ENCODE measurements around the gene SIK3. TPM values are rescaled to one million over a fixed set of nuclear protein-coding genes. Genes with fewer than 3 reads are reported as not detected.
"Not testable (repeated sequence)": the region's sequence is repeated elsewhere in the genome, so short reads cannot be mapped to it uniquely, and the experiment has no call there.

SIK3 gene
- total RNA-seq: 38.4 and 38.7 TPM in 2 replicates

DNA sequence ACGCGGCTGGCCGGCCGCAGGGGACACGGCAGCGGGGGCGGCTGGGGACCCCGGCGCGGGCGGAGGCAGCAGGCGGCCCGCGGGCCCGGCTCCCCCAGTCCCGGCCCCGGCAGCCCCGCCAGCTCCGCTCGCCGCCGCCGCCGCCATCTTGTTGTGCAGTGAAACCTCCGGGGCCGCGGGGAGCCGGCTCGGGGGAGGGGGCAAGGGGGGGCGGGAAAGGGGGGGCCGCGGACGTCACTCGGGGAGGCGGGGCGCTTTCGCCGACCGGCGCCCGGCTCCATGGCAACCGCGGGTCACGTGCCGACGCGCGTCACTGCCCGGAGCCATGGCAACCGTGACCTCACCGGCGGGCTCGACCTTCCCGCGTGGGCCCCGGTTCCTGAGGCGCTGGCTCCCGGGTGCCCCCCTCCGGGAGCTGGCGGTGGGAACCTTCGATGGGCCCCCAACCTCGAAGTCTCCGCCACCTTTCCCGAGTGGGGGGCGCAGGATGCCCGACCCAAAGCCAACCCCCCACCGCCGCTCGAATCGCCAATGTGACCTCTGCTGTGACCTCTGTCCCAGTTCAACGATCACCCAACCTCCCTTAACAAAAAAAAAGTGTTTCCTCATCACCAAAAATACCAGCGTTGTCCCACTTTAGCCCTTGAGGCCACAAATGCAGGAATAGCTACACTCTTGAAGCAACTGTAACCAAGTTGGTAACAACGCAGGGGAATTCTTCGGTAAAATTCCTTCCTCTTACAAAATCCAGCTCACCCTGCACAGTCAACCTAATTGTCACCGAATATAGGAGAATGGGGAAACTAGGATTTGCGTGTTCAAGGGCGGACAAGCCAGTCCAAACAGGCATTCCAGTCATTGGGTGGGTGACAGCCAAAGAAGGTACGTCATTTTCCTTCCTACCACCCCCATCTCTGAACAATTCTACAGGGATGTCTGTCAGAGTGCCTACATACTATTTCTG is at the start of gene SIK3:
Gene SIK3, minus strand, starts transcription at position 160 of the 964 bp plus-strand sequence. Its CDS starts 13 bp downstream, at position 147.
- Mint-ChIP-seq H3K4me1 (peaks cover 42% of the 10 kb centered on the region), H3K4me3 (peak within 1 kb of the TSS; percentile 98), H3K9me3 (no peaks in the 10 kb centered on the region), H3K27me3 (peaks cover 2% of the 10 kb centered on the region), H3K27ac (peak within 1 kb of the TSS; percentile 98), H3K36me3 (ENCODE audit: low read depth) (peaks cover 2% of the 10 kb centered on the region)
- peak; percentile 98 for DNase-seq
- intact Hi-C loops (cut with micrococcal nuclease): loop anchor here (1.0 to 5.0 kb wide), 2 partner anchors 112 to 326 kb away; partner anchors contain the start of gene BUD13

DNA sequence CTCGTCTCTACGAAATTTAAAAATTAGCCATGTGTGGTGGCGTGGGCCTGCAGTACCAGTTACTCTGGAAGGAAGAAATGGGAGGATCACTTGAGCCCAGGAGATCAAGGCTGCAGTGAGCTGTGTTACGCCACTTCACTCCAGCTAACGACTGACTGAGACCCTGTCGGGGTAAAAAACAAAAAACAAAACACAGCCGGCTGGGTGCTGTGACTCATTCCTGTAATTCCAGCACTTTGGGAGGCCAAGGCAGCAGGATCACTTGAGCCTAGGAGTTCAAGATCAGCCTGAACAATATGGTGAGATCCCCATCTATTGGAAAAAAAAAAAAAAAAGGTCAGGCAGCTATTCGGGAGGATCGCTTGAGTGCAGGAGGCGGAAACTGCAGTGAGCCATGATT is 48.3 kb upstream of the SIK3 start:
- Mint-ChIP-seq H3K27ac (no peak overlapping the region), H3K36me3 (ENCODE audit: low read depth) (peaks cover 36% of the 10 kb centered on the region), H3K4me3 (peak overlapping the region; percentile 97), H3K27me3 (peaks cover 5% of the 10 kb centered on the region), H3K4me1 (peaks cover 32% of the 10 kb centered on the region), H3K9me3 (no peaks in the 10 kb centered on the region)
- intact Hi-C loops (cut with micrococcal nuclease): no loop called here
- no peak for DNase-seq

DNA sequence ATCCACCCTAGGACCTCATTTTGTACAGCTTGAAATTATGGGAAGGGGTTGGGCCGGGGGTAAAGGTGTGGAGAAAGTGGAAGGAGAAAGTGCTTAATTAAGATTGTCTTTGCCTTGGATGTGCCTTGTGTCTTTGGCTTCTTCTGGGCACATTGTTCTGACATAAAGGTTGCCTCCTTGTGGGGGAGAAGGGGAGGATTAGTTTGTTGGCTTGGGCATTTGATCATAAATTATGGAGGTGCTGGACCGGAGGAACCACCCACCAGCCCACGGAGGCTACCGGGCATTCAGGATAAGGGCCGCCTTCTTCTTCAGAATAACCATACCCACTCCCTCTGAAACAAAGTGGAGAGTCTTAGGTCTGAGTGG is 47.1 kb upstream of the SIK3 start:
- peaks cover 30% of the 10 kb centered on the region for H3K36me3 Mint-ChIP-seq (ENCODE audit: low read depth)
- intact Hi-C loops (cut with micrococcal nuclease): no loop called here

DNA sequence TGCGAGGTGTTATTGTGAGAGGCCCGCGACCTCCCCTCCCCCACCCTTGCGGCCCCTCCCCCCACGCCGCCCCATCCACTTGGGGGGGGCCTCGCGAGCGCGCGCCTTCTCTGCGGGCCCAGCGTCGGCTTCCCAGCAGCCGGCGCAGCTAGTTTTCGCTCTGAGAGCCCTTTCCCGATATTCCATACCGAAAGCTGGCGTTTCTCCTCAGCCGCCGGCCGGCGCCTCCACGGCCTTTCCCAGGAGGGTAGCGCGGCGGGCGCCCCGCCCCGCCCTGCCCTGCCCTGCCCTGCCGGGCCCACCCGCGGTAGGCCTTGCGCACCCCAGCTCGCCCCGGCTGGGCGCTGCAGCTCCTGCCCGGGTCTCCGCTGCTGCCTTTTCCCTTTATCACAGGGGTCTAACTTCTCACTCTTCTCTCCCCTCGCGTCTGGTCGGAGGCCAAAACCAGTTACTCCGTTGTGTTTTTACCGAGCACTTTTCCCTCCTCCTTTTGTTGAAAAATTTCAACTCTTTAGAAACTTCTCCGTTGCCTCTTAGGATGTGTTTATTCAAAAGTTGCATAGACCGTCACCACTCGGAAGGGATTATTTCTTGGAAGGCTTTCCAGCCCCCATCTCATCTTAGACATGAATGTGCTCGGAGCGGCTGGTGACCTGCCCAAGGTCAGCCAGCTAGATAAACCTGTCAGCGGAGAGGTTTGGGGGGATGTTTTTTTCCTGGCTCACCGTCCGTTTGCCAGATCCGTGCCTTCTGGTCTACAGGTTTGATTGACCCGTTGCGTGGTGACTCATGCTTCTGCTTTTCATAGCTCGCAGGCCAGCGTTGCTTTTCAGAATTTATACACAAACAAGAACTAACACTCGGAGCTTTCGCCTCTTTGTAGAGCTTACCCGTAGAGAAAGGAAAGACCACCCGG is 46.5 kb upstream of the SIK3 start:
- intact Hi-C loops (cut with micrococcal nuclease): loop anchor here (1.0 kb wide), 2 partner anchors 34 to 88 kb away; partner anchors contain the start of genes PCSK7, RNF214 and SIDT2
- Mint-ChIP-seq H3K9me3 (no peaks in the 10 kb centered on the region), H3K27me3 (peaks cover 22% of the 10 kb centered on the region), H3K4me1 (peaks cover 32% of the 10 kb centered on the region), H3K36me3 (ENCODE audit: low read depth) (peaks cover 30% of the 10 kb centered on the region), H3K4me3 (peak overlapping the region; percentile 97), H3K27ac (peak overlapping the region; percentile 93)
- peak; percentile 81 for DNase-seq

More for the DNA sequence above, 47.1 kb upstream of the SIK3 start:
- H3K9me3 Mint-ChIP-seq: no peaks in the 10 kb centered on the region
- DNase-seq: peak; percentile 66
- H3K27ac Mint-ChIP-seq: peak overlapping the region; percentile 93
- peaks cover 32% of the 10 kb centered on the region for H3K4me1 Mint-ChIP-seq
- peak overlapping the region; percentile 97 for H3K4me3 Mint-ChIP-seq
- H3K27me3 Mint-ChIP-seq: peaks cover 16% of the 10 kb centered on the region

DNA sequence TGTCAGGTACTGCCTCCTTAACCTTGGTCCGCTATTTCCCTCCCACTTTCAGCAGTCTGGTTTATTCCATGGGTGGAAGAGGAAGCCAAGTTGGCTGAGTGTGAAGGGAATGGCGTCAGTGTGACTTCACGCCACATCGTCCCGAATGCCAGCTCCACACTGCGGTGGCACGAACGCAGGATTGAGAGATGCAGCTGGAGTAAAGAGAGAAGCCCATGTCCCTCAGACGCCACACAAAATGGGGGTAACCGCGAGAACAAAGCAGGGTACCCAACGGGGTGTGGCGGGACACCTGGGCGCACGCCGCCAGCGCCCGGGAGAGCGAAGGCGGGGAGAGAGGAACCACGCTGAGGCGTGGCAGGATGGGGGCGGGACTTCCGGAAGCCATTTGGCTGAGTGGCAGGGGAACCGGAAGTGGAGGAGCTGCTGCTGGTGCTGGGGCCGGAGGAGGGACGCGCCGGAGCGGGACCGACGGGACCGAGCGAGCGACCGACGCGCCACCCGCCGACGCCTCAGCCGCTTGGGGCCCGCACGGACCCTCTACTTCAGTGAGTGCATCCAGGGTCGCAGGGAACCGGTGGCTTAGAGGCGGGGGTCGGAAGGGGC is 45.7 kb upstream of the SIK3 start, which contains the start of gene PAFAH1B2:
Gene PAFAH1B2, plus strand, starts transcription at position 417 of the 606 bp plus-strand sequence. CDS start 8,161 bp downstream, outside the sequence.
- Mint-ChIP-seq H3K4me1 (peaks cover 31% of the 10 kb centered on the region), H3K9me3 (no peaks in the 10 kb centered on the region), H3K4me3 (peak within 1 kb of the TSS; percentile 97), H3K36me3 (ENCODE audit: low read depth) (peaks cover 30% of the 10 kb centered on the region), H3K27ac (peak within 1 kb of the TSS; percentile 93), H3K27me3 (peaks cover 24% of the 10 kb centered on the region)
- peak; percentile 99 for DNase-seq
- intact Hi-C loops (cut with micrococcal nuclease): loop anchor here (1.0 kb wide), 3 partner anchors 34 to 371 kb away; partner anchors contain the start of genes PCSK7, RNF214 and SIDT2

DNA sequence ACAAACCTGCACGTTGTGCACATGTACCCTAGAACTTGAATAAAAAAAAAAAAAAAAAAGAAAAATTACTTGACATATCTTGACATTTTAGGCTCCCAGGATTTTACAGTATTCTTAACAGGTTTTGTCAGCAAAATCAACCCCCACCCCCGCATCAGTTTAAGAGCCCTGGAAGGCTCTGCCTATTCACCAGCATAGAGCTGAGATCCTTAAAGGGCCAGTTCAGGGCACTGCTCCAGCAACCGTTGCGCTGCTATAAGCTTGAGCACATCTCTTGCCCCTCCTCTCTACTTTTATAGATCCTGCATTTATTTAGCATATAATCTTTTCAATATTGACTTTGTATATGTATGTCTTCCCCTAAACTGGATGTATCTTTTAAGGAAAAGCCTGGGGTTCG is 45.2 kb upstream of the SIK3 start:
- H3K4me3 Mint-ChIP-seq: peak overlapping the region; percentile 97
- peak; percentile 74 for DNase-seq
- intact Hi-C loops (cut with micrococcal nuclease): loop anchor here (1.0 kb wide), 1 partner anchor 370 kb away; no protein-coding TSS in a partner anchor

DNA sequence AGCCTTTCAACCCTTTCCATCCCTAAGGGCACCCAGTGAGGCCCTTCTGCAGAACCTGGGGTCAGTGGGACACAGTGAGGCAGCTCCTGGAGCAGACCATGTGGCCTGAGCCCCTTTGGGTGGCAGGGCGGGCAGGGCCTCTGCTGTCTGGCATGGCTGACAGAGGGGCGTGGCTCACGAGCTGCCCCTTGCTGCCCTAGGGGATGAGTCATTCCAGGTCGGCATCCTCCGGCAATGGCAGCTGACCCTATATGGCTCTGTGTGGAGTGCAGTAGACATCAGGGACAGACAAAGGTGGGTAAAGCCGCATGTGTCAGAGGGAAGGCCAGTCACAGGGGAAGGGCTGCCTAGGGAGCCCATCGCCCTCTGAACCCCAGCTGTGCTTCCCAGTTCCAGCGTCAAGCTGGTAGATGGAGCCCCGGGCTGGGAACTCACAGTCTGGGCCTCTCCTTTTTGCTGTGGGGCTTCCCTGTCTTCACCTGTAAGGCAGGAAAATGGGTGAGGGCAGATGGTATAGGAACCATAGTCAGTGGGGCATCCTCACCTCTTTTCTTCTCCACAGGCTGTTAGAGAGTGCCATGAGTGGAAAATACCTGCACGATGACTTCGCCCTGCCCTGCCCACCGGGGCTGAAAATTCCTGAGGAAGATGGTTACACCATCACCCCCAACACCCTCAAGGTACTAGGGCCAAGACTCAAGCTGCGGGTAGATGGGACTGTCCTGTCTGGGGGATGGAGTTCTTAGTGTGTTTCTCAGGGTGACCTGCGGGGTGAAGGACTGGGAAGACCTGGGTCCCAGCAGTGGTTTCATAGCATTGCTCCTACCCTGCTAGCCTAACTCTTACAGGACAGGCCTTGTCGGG is 39.2 kb upstream of the SIK3 start:
- H3K9me3 Mint-ChIP-seq; DNase-seq; H3K36me3 Mint-ChIP-seq (ENCODE audit: low read depth); intact Hi-C loops (cut with micrococcal nuclease); H3K4me3 Mint-ChIP-seq; H3K4me1 Mint-ChIP-seq; H3K27ac Mint-ChIP-seq: not testable (repeated sequence)
- peaks cover 29% of the 10 kb centered on the region for H3K27me3 Mint-ChIP-seq

More for the DNA sequence above, 45.2 kb upstream of the SIK3 start:
- Mint-ChIP-seq H3K27me3 (peaks cover 24% of the 10 kb centered on the region), H3K9me3 (no peaks in the 10 kb centered on the region), H3K27ac (peak overlapping the region; percentile 84), H3K4me1 (peaks cover 31% of the 10 kb centered on the region), H3K36me3 (ENCODE audit: low read depth) (peaks cover 28% of the 10 kb centered on the region)

DNA sequence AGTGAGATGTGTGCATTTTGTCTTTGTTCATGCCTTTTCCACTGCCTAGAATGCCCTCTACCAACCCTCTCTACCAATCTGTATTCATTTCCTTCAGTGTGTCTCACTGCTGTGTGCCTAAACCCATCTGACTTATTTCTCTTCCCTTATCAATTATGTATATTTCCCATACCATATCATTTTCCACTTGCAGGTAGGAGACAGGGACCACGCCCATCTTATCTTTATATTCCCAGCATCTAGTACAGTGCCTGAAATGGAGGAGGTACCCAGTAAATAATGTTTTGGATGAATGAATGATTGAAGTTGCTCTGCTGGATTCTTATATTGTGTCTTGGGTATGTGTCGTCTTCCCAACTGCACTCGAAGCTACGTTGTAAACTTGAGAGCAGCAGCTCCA is 36.8 kb upstream of the SIK3 start:
- H3K27ac Mint-ChIP-seq; H3K4me3 Mint-ChIP-seq; H3K9me3 Mint-ChIP-seq; H3K36me3 Mint-ChIP-seq (ENCODE audit: low read depth); DNase-seq; H3K27me3 Mint-ChIP-seq; intact Hi-C loops (cut with micrococcal nuclease); H3K4me1 Mint-ChIP-seq: not testable (repeated sequence)

DNA sequence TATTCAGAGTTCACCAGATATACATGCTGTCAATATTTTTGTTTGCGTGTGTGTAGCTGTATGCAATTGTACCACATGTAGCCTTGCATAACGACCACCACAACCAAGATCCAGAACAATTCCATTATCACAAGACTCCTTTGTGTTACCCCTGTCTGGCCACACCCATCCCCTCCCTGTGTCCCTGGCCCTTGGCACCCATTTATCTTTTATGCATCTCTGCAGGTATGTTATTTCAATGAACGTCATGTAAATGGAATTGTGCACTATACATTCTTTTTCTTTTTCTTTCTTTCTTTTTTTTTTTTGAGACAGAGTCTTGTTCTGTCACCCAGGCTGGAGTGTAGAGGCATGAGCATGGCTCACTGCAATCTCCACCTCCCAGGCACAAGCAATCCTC is 36.2 kb upstream of the SIK3 start:
- Mint-ChIP-seq H3K4me3 (no peak overlapping the region), H3K36me3 (ENCODE audit: low read depth) (no peaks in the 10 kb centered on the region), H3K9me3 (no peaks in the 10 kb centered on the region), H3K27ac (no peak overlapping the region), H3K4me1 (peaks cover 2% of the 10 kb centered on the region), H3K27me3 (peaks cover 4% of the 10 kb centered on the region)
- no peak for DNase-seq
- intact Hi-C loops (cut with micrococcal nuclease): no loop called here

DNA sequence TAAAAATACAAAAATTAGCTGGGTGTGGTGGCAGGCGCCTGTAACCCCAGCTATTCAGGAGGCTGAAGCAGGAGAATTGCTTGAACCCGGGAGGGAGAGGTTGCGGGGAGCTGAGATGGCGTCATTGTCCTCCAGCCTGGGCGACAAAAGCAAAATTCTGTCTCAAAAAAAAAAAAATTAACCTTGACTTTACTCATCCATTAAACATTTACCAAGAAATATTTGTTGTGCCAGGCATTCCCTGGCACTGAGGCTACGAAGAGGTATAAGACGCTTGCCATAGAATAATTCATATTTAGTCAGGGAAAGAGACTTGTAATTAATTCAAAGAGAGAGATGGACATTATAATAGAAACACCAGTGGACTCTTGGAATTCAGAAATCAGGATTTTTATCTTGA is 32.7 kb upstream of the SIK3 start:
- intact Hi-C loops (cut with micrococcal nuclease): no loop called here

DNA sequence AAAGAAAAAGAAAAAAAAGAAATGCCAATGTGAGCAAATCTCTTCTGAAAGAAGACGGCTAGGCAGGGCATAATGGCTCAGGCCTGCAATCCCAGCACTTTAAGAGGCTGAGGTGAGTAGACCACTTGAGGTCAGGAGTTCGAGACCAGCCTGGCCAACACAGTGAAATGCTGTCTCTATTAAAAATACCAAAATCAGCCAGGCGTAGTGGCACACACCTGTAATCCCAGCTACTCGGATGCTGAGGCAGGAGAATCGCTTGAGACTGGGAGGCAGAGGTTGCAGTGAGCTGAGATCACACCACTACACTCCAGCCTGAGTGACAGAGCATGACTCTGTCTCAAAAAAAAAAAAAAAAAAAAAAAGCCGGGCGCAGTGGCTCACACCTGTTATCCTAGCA is 32.2 kb upstream of the SIK3 start:
- H3K4me1 Mint-ChIP-seq; DNase-seq; intact Hi-C loops (cut with micrococcal nuclease); H3K27me3 Mint-ChIP-seq; H3K27ac Mint-ChIP-seq; H3K36me3 Mint-ChIP-seq (ENCODE audit: low read depth); H3K4me3 Mint-ChIP-seq; H3K9me3 Mint-ChIP-seq: not testable (repeated sequence)

More for the DNA sequence above, 32.7 kb upstream of the SIK3 start:
- H3K4me1 Mint-ChIP-seq: peaks cover 2% of the 10 kb centered on the region
- no peaks in the 10 kb centered on the region for H3K9me3 Mint-ChIP-seq
- no peaks in the 10 kb centered on the region for H3K36me3 Mint-ChIP-seq (ENCODE audit: low read depth)
- no peak overlapping the region for H3K4me3 Mint-ChIP-seq
- no peak overlapping the region for H3K27ac Mint-ChIP-seq
- H3K27me3 Mint-ChIP-seq: peaks cover 7% of the 10 kb centered on the region
- no peak for DNase-seq

DNA sequence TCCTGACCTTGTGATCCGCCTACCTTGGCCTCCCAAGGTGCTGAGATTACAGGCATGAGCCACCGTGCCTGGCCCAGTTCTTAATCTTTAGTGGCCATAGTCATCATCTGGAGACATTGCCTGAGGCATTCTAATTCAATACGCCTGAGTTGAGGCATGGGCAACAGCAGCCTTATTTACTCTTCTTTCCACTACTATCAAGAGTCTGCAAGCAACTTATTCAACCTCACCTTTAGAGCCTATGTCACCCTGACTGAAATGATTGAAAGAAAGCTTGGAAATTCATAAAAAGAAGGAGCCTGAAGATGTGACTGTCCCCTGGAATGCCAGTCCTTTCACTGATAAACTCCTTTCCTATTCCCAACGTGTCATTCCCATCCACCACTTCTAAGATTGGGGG is 30.1 kb upstream of the SIK3 start:
- Mint-ChIP-seq H3K36me3 (ENCODE audit: low read depth) (no peaks in the 10 kb centered on the region), H3K4me1 (peaks cover 2% of the 10 kb centered on the region), H3K27me3 (peaks cover 12% of the 10 kb centered on the region), H3K4me3 (no peak overlapping the region), H3K27ac (no peak overlapping the region), H3K9me3 (no peaks in the 10 kb centered on the region)
- intact Hi-C loops (cut with micrococcal nuclease): no loop called here
- DNase-seq: no peak

All from activated CD4-positive, alpha-beta T cell treated with anti-CD3 and anti-CD28 coated beads, Interleukin-2, amount 10 ng/mL, durations not matched to agents 24 days and 14 days (primary cell).